CD4-positive, alpha-beta T cell treated with Interleukin-6 at 100 ng/mL for 8 hours (primary cell): Measurements from ENCODE around the gene TNFSF9.
A peak's percentile ranks its signal among the peaks of the same experiment; 100 is the strongest.
"Not testable (repeated sequence)": the region's sequence is repeated elsewhere in the genome, so short reads cannot be mapped to it uniquely, and the experiment has no call there.

Experiments used
- DNase-seq: peaks from one replicate; pipeline ENCODE4 v3.0.0-alpha.2; 2020; ENCODE audit warnings: mixed read lengths, low spot score

Gene TNFSF9

GRCh38 chr19:6532244-6532999, 1.6 kb downstream of the TNFSF9 start:
- DNase-seq: no peak

- no peak for DNase-seq
Observed at GRCh38 chr19:6533000-6533328, 2.1 kb downstream of the TNFSF9 start.

DNA sequence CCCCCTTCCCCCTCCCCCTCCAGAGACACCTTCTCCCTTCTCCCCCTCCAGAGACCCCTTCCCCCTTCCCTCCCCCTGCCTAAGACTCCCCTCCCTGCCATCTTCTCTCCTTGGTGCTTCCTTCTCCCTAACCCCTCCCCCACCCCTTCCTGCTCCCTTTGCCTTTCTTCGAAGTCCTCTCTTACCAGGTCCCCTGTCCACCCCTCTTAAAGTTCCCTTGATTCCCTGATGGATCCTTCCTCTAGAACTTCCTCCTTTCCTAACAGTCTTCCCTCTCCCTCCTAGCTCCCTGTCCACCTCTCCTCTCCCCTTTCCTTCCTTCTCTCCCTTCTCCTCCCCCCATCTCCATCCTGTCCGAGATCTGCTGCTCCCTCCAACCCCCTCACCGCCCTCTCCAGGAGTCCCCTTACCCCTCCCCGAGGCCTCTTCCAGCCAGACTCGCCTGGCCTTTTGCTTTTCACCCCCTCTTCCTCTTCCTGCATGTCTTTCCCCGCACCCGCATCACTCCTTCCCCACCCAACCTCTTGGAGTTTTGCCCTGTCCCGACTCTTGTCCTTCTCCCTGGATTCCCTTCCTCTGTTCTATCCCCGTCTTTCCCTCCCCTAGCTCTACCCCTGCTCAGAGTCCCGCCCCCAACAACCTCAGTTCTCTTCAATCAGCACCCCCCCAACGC, 3.1 kb downstream of the TNFSF9 start:
- DNase-seq: no peak

- no peak for DNase-seq
Observed at GRCh38 chr19:6534451-6535093, 3.7 kb downstream of the TNFSF9 start.

DNA sequence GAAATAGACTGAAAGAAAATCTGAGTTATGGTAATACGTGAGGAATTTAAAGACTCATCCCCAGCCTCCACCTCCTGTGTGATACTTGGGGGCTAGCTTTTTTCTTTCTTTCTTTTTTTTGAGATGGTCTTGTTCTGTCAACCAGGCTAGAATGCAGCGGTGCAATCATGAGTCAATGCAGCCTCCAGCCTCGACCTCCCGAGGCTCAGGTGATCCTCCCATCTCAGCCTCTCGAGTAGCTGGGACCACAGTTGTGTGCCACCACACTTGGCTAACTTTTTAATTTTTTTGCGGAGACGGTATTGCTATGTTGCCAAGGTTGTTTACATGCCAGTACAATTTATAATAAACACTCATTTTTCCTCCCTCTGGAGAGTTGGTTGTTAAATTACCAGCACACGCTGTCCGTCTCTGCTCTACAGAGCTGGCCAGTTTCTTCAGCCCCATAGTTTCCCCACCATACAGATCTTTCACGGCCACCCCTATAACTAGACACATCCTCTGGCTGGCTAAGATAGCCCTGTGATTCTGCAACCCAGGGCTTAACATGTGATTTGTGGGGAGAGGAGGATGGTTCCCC, 4.8 kb downstream of the TNFSF9 start:
- DNase-seq: no peak

- DNase-seq: no peak
Observed at GRCh38 chr19:6539514-6539913, 8.7 kb downstream of the TNFSF9 start.

- no peak for DNase-seq
Observed at GRCh38 chr19:6540918-6541689, 10.3 kb downstream of the TNFSF9 start.

DNA sequence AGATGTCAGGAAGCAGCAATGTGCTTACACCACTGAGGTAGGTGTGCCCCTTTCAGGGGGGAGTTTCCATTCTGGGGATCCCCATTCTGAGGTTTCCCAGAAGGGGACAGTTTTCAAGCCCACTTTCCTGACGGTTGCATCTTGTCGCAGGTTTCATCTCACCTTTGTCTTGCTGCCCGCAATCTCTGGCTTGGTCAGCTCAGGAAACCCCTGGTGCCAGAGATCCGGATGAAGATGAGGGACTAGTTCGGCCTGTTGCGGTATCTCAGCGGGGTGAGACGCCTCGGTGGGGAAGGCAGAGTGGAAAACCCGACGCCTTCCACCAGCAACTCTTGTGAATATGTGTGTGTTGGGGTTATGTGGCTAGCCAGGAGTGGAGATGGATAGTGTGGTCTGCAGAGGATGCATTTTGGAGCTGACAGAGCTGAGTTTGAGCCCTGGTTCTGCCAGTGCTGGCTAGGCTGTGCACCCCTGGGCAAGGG, 13.1 kb downstream of the TNFSF9 start:
- DNase-seq: no peak

- not testable (repeated sequence) for DNase-seq
Observed at GRCh38 chr19:6550679-6551078, 19.9 kb downstream of the TNFSF9 start.

DNA sequence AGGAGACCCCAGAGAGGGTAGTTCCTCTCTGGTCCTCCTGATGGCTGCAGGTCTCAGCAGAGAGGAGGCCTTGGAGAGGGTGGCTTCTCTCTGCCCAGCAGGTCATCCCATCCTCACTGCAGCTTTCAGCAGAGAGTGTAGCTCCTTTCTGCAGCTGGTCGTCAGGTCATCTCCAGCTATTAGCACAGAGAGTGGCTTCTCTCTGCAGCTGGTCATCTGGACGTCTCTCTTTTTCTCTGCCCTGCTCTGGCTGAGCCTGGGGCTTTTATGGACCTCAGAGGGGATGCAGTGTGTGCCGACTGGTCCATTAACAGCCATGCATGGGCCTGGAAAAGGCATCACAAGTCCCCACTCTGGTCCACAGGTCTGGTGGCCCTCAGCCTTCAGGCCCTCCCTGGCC, 20.3 kb downstream of the TNFSF9 start:
- no peak for DNase-seq

DNA sequence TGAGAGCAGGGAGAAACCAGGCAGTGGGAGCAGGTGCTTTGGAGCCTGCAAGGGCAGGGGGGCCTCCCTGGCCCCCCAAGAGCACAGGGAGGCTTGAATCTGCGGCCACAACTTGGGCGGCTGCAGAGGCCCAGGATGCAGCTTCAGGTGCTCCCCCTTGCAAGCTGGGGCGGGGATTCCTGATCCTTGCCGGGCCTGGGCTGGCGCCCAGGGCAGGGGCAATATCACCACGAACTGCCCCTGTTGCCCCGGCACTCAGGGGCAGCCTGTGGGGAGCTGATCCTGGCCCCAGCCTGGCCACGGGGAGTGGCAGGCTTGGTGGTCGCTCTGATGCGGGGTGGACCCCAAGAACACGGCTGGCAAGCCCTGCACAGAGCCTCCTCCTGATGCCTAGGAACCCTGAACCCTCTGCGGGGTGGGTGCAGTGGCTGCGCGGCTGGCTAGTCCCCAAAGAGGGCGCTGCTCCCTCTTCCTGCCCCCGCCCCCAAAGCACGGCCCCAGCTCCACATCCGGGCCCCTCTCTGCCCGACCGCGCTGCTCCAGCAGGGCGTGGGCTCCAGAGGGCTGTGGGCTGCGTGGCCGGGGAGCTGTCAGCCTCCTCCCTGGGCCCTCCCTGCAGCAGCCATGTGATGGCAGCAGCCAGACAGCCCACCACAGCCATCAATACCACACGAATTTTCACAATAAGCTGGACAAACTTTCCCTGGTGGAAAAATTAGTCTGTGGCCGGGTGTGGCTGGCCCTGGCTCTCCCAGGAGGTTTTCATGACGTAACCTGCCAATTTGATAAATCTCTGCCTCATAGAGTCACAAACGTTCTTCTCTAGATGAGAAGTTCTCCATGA, 21.0 kb downstream of the TNFSF9 start:
- peak; percentile 64 for DNase-seq

- DNase-seq: no peak
Observed at GRCh38 chr19:6556043-6556449, 25.2 kb downstream of the TNFSF9 start.

- DNase-seq: no peak
Observed at GRCh38 chr19:6556480-6557195, 25.8 kb downstream of the TNFSF9 start.

DNA sequence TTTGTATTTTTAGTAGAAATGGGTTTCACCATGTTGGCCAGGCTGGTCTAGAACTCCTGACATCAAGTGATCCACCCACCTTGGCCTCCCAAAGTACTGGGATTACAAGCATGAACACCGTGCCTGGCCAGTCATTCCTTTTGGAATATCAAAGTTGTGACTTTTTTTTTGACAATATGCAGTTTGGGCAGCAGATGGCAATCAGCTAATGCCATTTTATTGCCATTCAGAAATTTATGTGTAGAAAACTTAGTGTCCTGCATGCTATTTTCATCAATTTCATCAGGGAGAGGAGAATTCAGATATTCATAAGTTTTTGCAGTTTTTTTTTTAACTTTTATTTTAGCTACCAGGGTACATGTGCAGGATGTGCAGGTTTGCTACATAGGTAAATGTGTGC, 31.6 kb downstream of the TNFSF9 start:
- not testable (repeated sequence) for DNase-seq

DNA sequence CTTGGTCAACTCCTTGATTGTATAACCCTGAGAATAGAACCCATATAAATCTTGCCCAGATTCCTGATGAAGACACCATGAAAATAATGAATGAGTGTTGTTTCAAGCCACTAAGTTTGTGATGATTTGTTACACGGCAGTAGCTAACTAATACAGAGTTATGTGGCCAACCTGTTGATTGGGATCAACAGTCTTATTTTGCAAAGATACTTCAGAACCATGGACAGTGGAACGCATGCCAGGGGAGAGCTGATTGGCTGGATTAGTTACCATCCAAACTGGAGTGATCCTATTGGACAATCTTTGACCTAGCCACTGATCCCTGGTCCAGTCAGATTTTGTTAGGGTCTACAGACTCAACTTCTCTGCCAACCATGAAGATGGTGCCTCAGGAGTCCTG, 33.6 kb downstream of the TNFSF9 start:
- no peak for DNase-seq

GRCh38 chr19:6566727-6567126, 35.9 kb downstream of the TNFSF9 start:
- not testable (repeated sequence) for DNase-seq

- DNase-seq: no peak
Observed at GRCh38 chr19:6568010-6568526, 37.2 kb downstream of the TNFSF9 start.

DNA sequence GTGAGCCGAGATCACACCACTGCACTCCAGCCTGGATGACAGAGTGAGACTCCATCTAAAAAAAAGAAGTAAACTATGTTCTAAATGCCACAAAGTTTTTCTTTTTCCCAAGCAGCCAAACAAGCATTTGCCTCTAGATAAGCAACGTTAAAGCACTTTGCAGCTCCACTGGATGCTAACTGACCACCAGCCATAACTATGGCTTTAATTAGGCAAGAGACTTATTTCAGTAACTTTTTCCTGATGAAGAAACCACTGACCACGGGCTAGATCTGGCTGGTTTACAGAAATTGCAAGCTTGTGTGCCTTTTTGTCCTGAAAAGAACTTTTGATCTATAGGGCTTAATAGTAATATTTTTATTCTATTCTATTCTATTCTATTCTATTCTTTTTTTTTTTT, 38.0 kb downstream of the TNFSF9 start:
- no peak for DNase-seq

DNA sequence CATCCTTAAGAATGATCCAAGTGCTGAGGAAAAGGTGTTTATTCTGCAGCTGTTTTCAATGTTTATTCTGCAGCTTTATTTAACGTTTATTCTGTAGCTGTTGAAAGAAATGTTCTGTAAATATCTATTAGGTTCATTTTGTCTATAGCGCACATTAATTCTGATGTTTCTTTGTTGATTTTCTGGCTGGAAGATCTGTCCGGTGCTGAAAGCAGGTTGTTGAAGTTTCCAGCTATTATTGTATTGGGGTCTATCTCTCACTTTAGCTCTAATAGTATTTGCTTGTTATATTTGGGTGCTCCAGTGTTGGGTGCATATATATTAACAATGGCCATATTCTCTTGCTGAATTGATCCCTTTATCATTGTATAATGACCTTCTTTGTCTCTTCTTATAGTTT, 39.9 kb downstream of the TNFSF9 start:
- no peak for DNase-seq

DNA sequence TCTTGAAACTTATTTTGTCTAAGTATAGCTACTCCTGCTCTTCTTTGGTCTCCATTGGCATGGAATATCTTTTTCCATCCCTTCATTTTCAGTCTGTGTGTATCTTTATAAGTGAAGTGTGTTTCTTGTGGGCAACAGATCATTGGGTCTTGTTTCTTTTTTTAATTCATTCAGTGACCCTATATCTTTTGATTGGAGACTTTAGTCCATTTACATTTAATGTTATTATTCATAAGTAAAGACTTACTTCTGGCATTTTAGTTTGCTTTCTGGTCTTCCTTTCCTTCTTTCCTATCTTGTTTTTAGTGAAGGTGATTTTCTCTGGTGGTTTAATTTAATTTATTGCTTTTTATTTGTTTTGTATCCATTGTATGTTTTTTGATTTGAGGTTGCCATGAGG, 40.3 kb downstream of the TNFSF9 start:
- no peak for DNase-seq
